Gastrocnemius medialis (tissue), 4 donors: ENCODE data around the gene DEFB129. TPM values are rescaled to one million over a fixed set of nuclear protein-coding genes. Genes with fewer than 3 reads are reported as not detected.
"Not testable (repeated sequence)": the region's sequence is repeated elsewhere in the genome, so short reads cannot be mapped to it uniquely, and the experiment has no call there.

Source experiments
- ATAC-seq, 2 donors: fragments of 150-250 bp; one replicate each; pipeline ENCODE4 v1.9.1; 2016
- DNase-seq, 2 donors: peaks; one replicate each; pipeline ENCODE4 v3.0.0-alpha.2; 2019
- H3K27ac ChIP-seq, 4 donors: fragments of 200-600 bp; sonication (generic); 1 replicate in 1 of 4; 2 replicates in 3 of 4; pipeline ENCODE4 v1.5.1; 2016 to 2018; ENCODE audit warnings: mild to moderate bottlenecking in 2 of 4, moderate library complexity in 1 of 4
- H3K27me3 ChIP-seq, 3 donors: fragments of 200-600 bp; sonication (generic) in 2 of 3; 1 replicate in 1 of 3; 2 replicates in 2 of 3; pipeline versions ENCODE4 v1.5.1 to v1.6.0; 2016 to 2019; ENCODE audit warnings: mild to moderate bottlenecking in 1 of 3, moderate library complexity in 1 of 3
- H3K36me3 ChIP-seq, 2 donors: fragments of 200-600 bp; sonication (generic) in 1 of 2; one replicate each; pipeline ENCODE4 v1.5.1; 2017 to 2018
- H3K4me1 ChIP-seq, 2 donors: fragments of 200-600 bp; sonication (generic) in 1 of 2; one replicate each; pipeline ENCODE4 v1.5.1; 2016 to 2017; ENCODE audit warnings: mild to moderate bottlenecking in 2 of 2
- H3K4me3 ChIP-seq, 4 donors: fragments of 200-600 bp; sonication (generic) in 3 of 4; 1 replicate in 1 of 4; 2 replicates in 3 of 4; pipeline ENCODE4 v1.5.1; 2016 to 2019; ENCODE audit warnings: mild to moderate bottlenecking in 2 of 4
- H3K9me3 ChIP-seq, 3 donors: fragments of 200-600 bp; sonication (generic) in 2 of 3; 1 replicate in 1 of 3; 2 replicates in 2 of 3; pipeline ENCODE4 v1.5.1; 2016 to 2019
- CTCF ChIP-seq, 5 experiments: fragments of 450-650 bp in 3 of 5; fragments of 200-600 bp in 2 of 5; sonication (generic) in 2 of 5; IDR thresholded peaks in 4 of 5; conservative IDR thresholded peaks in 1 of 5; 1 replicate in 4 of 5; 2 replicates in 1 of 5; pipeline ENCODE4 v1.5.1; 2016 to 2019; ENCODE audit warnings: antibody characterized with exemption in 5 of 5, mild to moderate bottlenecking in 3 of 5, moderate library complexity in 3 of 5
- POLR2A ChIP-seq, 2 donors: fragments of 450-650 bp; IDR thresholded peaks; one replicate each; pipeline ENCODE4 v1.6.1; 2017; ENCODE audit warnings: antibody characterized with exemption in 2 of 2, mild to moderate bottlenecking in 2 of 2, moderate library complexity in 2 of 2
- in situ Hi-C, 4 donors: fragments of 200-750 bp; cut with MboI; loops; one replicate each; pipeline versions ENCODE4 v1.15.0 to v1.8.0; 2017; ENCODE audit warnings: low sequenced_read_pairs in 4 of 4
- intact Hi-C: fragments of 100-400 bp; cut with DNase I; formaldehyde crosslinking; loops from one replicate; pipeline ENCODE4 v1.15.1; 2023; ENCODE audit warnings: low total_unique reads
- total RNA-seq, 4 donors: library from RNA; depleted of rRNA; stranded (reverse); fragments of >200 nt; gene quantifications; one replicate each; pipeline versions ENCODE4 v1.1.0 to v1.2.3, GENCODE V29; 2016

DEFB129 gene
- total RNA-seq, 4 donors from 2014 or later: not detected

- in situ Hi-C loops (no loop called here), intact Hi-C loops (no loop called here)
- no peak overlapping the region for H3K4me3 ChIP-seq
- TF ChIP-seq CTCF (IDR thresholded peaks at IDR 0.05 in 4 of 5, conservative IDR thresholded peaks at IDR 0.05 in 1 of 5) (no peak), POLR2A (IDR thresholded peaks at IDR 0.05) (no peak)
- ATAC-seq (no peak), DNase-seq (no peak)
- H3K9me3 ChIP-seq: no peaks in the 10 kb centered on the region
- H3K4me1 ChIP-seq: no peaks in the 10 kb centered on the region
- no peaks in the 10 kb centered on the region for H3K36me3 ChIP-seq
- H3K27ac ChIP-seq: no peak overlapping the region
- H3K27me3 ChIP-seq: peaks cover 0 to 5% (median 0%) of the 10 kb centered on the region in 3 donors
Observed at GRCh38 chr20:251354-251753, 24.3 kb downstream of the DEFB129 start.

- TF ChIP-seq CTCF (IDR thresholded peaks at IDR 0.05 in 4 of 5, conservative IDR thresholded peaks at IDR 0.05 in 1 of 5): no peak
- no peak for TF ChIP-seq POLR2A (IDR thresholded peaks at IDR 0.05)
- H3K36me3 ChIP-seq: no peaks in the 10 kb centered on the region
- intact Hi-C loops (no loop called here), in situ Hi-C loops (no loop called here)
- no peaks in the 10 kb centered on the region for H3K9me3 ChIP-seq
- H3K27ac ChIP-seq: no peak overlapping the region
- H3K4me1 ChIP-seq: no peaks in the 10 kb centered on the region
- no peak overlapping the region for H3K4me3 ChIP-seq
- no peak for DNase-seq
- H3K27me3 ChIP-seq: peaks cover 0 to 5% (median 0%) of the 10 kb centered on the region in 3 donors
- ATAC-seq: no peak
Observed at GRCh38 chr20:252801-253200, 25.7 kb downstream of the DEFB129 start.

- in situ Hi-C loops, H3K4me3 ChIP-seq, H3K36me3 ChIP-seq, DNase-seq, H3K27ac ChIP-seq, intact Hi-C loops, H3K9me3 ChIP-seq, H3K27me3 ChIP-seq, H3K4me1 ChIP-seq, ATAC-seq: not testable (repeated sequence)
Observed at GRCh38 chr20:253447-253846, 26.4 kb downstream of the DEFB129 start.

- ATAC-seq (no peak), DNase-seq (no peak)
- no peaks in the 10 kb centered on the region for H3K4me1 ChIP-seq
- in situ Hi-C loops (no loop called here), intact Hi-C loops (no loop called here)
- H3K36me3 ChIP-seq: no peaks in the 10 kb centered on the region
- H3K27me3 ChIP-seq: no peaks in the 10 kb centered on the region
- no peaks in the 10 kb centered on the region for H3K9me3 ChIP-seq
- no peak for TF ChIP-seq CTCF (IDR thresholded peaks at IDR 0.05 in 4 of 5, conservative IDR thresholded peaks at IDR 0.05 in 1 of 5)
- no peak for TF ChIP-seq POLR2A (IDR thresholded peaks at IDR 0.05)
- no peak within 1 kb of the TSS for H3K27ac ChIP-seq
- no peak within 1 kb of the TSS for H3K4me3 ChIP-seq
Observed at GRCh38 chr20:257419-257818, 30.4 kb downstream of the DEFB129 start, which contains the start of gene DEFB132. Gene DEFB132 (plus strand): TSS chr20:257724. CDS start chr20:257779, 55 bp downstream.

GRCh38 chr20:258269-258858, 31.3 kb downstream of the DEFB129 start:
- TF ChIP-seq POLR2A (IDR thresholded peaks at IDR 0.05) (no peak), CTCF (IDR thresholded peaks at IDR 0.05 in 4 of 5, conservative IDR thresholded peaks at IDR 0.05 in 1 of 5) (no peak)
- no peak for DNase-seq
- no peaks in the 10 kb centered on the region for H3K27me3 ChIP-seq
- no peaks in the 10 kb centered on the region for H3K4me1 ChIP-seq
- ATAC-seq: no peak
- no peaks in the 10 kb centered on the region for H3K36me3 ChIP-seq
- in situ Hi-C loops (no loop called here), intact Hi-C loops (no loop called here)
- no peaks in the 10 kb centered on the region for H3K9me3 ChIP-seq
- no peak overlapping the region for H3K4me3 ChIP-seq
- no peak overlapping the region for H3K27ac ChIP-seq
